ENCODE measurements around the gene TMEM87B.

The TMEM87B gene

GRCh38 chr2:112168422-112169124 is 113.5 kb downstream of the TMEM87B start:
- DNase-seq (ENCODE audit: low read depth in 2 of 2), result no peak
